Activated CD8-positive, alpha-beta memory T cell treated with anti-CD3 and anti-CD28 coated beads, Interleukin-2, amount 50 U/mL, for 24 hours (primary cell): ENCODE measurements around the gene QPCTL.
A peak's percentile ranks its signal among the peaks of the same experiment; 100 is the strongest.
"Not testable (repeated sequence)": the region's sequence is repeated elsewhere in the genome, so short reads cannot be mapped to it uniquely, and the experiment has no call there.

Experiments
- DNase-seq: peaks from one replicate; pipeline ENCODE4 v3.0.0-alpha.2; 2020; ENCODE audit errors: extremely low read depth

QPCTL gene

DNA sequence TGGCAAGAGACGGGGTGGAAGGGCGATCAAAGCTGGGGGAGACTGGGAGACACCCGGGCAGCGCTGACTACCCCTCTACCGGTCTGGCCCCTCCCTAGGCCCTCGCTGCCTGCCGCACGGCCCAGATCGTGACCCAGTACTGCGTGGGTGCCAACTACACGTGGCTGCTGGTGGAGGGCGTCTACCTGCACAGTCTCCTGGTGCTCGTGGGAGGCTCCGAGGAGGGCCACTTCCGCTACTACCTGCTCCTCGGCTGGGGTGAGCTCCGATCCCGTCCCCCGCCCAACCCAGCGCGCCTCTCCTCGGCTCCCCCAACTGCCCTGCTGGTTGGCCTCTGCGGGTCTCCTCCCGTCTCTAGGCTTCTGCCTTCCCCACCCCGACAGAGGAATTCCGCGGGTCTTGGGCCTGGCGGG, 15.6 kb upstream of the QPCTL start:
- no peak for DNase-seq

DNA sequence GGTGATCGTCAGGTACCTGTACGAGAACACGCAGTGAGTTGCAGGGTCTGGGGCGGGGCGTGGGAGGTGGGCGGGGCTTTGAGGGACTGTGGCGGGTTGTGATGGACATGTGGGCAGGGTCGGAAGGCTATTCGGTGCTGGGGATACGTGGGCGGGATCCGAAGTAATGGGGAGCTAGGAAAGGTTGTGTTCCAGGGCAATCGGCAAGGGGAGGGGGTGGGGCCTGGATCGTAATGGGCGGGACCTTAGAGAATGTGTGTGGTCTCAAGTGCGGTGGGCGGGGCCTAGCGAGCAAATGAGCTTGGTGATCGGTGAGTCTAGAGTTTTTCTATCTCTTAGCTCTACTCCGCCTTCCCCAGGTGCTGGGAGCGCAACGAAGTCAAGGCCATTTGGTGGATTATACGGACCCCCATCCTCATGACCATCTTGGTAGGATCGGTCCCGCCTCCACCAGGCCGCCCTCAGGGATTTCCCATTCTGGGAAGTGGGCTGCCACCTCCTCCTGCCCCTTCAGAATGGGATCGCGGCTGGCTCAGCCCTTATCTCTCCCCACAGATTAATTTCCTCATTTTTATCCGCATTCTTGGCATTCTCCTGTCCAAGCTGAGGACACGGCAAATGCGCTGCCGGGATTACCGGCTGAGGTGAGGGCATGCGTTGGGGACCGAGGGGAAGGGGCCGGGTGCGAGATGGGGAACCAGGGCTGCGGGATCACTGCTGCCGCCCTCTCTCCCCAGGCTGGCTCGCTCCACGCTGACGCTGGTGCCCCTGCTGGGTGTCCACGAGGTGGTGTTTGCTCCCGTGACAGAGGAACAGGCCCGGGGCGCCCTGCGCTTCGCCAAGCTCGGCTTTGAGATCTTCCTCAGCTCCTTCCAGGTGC, 14.9 kb upstream of the QPCTL start:
- DNase-seq = peak; percentile 53

GRCh38 chr19:45681391-45682015, 11.0 kb upstream of the QPCTL start:
- no peak for DNase-seq

DNA sequence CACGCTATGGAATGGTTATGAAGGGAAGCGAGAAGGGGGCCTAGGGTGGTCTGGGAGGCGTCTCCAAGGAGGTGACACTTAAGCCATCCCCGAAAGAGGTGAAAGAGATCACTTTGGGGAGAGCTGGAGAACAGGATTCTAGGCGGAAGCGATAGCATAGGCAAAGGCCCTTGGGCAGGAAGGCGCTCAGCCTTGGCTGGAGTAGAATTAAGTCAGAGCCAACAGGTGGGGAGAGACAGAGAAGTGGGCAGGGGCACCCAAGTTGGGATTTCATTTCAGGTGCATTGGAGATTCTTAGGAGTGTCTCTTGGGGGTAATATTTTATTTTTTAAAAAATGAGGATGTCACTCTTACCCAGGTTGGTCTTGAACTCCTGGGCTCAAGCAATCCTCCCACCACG, 10.3 kb upstream of the QPCTL start:
- no peak for DNase-seq

DNA sequence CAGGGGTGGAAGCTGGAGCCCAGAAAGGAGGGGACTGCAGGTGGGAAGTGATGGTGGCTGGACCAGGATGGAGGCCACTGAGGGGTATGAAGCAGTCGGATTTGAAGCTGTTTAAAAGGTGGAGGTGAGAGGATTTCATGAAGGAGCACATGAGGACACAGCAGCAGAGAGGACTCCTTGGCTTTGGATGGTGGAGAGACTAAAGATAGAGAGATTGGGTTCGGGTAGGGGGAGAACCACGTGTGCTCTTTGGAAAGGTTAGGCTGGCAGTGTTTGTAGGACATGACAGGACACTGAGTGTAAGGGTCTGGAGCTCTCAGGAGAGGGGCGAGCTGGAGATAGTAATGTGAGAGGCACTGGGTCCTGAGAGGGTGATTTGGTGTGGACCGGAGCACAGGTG, 9.6 kb upstream of the QPCTL start:
- no peak for DNase-seq

- not testable (repeated sequence) for DNase-seq
These were observed 7.4 kb upstream of the QPCTL start for GRCh38 chr19:45685045-45685444.

DNA sequence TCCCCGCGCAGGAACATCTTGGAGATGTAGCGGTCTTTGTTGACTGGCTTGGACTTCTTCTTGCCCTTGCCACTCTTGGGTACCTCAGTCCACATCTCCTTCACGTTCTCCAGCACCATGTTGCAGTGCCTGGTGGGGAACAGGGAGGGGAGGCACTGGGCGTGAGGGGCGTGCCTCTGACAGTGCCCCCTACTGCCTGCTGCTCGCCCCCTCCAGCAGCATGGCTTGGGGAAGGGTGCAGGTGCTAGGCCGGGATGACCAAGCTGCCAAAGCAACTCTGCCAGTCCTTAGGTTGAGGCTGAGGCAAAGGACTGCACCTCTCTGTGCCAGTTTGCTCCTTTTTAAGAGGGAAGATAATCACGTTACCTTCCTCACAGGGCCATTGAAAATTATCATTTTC, 4.9 kb upstream of the QPCTL start:
- DNase-seq = no peak

DNA sequence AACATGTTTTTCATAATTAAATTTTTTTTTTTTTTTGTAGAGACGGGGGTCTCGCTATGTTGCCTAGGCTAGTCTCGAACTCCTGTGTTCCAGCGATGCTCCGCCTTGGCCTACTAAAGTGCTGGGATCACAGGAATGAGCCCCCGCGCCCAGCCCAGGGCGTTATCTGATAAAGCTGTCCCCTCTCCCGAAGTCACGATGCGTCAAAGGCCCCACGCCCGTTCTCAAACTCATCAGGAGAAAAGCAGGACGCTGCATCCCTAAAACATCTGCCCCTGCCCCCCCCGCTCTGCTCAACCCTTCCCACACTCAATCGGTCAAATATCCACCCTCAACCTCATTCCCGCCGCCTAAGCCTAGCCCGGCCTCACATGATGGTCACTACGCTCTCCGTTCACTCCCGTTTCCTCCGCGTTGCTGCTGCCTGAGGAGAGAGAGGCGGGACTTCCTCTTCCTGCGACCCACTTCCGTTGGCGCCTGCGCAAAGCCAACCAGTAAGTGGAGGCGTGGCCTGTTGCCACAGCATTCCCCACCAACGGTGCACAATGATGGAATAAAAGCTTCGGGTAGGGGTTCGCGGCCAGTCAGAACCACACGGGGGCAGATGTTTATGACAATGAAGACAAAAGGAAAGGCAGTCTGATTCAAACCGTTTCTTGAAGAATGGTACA, 815 bp upstream of the QPCTL start, which contains the start of gene SNRPD2:
Gene SNRPD2, minus strand, starts transcription at position 438 of the 671 bp plus-strand sequence. Its CDS starts 65 bp downstream, at position 373.
- peak; percentile 87 for DNase-seq

- peak; percentile 63 for DNase-seq
These were observed 781 bp downstream of the QPCTL start for GRCh38 chr19:45693106-45693788.

- no peak for DNase-seq
These were observed 9.2 kb downstream of the QPCTL start for GRCh38 chr19:45701676-45702075.

DNA sequence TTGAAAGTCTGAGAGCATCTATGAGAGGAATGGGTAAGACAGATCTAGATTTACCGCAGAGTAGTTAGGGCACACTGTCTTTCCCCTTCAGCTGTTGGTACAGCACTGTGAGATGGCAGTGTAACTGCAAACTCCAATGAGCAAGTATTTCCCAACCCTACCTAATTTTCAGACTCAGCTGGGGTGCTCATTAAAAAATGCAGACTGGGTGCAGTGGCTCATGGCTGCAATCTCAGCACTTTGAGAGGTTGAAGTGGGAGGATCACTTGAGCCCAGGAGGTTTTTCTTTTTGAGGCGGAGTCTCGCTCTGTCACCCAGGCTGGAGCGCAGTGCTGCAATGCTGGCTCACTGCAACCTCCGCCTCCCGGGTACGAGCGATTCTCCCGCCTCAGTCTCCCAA, 12.6 kb downstream of the QPCTL start:
- DNase-seq = no peak

DNA sequence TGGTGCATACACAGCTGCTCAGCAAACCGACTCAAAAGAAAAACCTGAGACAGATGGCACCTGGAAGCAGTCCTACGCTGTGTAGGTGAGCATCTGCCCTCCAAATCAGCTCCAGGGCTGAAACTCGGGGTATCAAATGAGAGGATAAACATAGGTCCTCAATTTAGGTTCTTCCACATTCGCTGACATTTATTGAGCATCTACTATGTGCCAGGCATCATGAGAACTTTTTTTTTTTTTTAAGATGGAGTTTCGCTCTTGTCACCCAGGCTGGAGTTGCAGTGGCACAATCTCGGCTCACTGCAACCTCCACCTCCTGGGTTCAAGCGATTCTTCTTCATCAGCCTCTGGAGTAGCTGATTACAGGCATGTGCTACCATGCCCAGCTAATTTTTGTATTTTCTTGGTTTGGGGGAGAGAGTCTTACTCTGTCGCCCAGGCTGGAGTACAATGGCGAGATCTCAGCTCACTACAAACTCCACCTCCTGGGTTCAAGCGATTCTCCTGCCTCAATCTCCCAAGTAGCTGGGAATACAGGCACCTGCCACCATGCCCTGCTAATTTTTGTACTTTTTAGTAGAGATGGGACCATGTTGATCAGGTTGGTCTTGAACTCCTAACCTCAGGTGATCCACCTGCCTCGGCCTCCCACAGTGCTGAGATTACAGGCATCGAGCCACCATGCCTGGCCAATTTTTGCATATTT, 13.4 kb downstream of the QPCTL start:
- no peak for DNase-seq

DNA sequence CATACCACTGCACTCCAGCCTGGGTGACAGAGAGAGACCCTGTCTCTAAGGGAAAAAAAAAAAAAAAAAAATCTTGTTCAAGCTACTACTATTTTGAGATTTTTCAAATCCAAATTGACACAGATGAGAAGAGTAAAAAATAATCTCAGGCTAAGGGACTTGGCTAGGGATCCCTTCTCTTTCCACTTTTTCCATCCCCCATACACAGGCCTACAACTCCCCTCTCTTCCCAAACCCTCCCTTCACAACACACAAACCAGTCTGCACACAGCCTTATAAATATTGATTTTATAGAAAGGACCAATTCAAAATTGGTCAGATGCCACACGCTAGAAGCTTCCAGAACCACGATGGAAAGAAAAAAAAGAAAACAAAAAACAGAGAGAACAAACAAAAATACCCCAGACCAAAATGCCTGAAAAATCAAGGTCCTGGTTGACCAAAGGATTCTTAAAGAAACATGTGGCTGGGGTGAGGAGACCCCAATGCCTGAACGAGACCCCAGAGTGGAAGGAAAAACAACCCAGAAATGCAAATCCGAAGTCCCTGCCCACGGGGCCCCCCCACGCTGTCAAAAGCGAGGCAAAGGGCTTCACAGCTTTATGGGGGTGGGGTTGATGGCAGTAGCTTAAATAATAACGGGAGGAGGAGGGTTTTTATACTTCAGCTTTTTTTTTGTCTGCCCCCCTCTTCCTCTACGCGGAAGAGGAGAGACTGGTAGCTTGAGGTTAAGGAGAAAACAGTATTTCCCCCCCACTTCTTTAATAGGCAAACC, 18.1 kb downstream of the QPCTL start:
- no peak for DNase-seq

GRCh38 chr19:45711851-45712698, 19.6 kb downstream of the QPCTL start:
- DNase-seq = no peak

GRCh38 chr19:45712699-45713067, 20.2 kb downstream of the QPCTL start:
- DNase-seq = no peak

- no peak for DNase-seq
These were observed 20.7 kb downstream of the QPCTL start for GRCh38 chr19:45713141-45713540.

DNA sequence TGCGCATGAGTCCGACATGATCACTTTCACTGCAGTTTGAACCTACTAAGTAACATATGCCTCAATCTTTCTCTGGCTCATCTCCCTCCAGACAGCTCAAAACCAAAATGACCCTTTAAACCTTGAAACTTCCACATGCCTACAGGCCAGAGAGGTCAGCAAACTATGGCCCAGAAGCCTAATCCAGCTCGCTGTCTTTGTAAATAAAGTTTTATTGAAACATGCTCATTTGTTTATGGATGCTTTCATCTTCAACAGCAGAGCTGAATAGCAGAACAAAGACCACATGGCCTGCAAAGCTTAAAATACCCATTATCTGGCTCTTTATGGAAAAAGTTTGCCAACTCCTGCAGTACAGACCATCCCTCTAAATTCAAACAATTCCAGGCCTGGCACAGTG, 22.7 kb downstream of the QPCTL start:
- no peak for DNase-seq

- no peak for DNase-seq
These were observed 24.1 kb downstream of the QPCTL start for GRCh38 chr19:45716359-45717130.
